ENCODE measurements around the gene JAML.

Gene JAML

GRCh38 chr11:118215262-118215661 lies 9.5 kb downstream of the JAML start:
- DNase-seq: no peak

- DNase-seq: no peak
These were observed 10.4 kb downstream of the JAML start for GRCh38 chr11:118214210-118214914.

- DNase-seq: no peak
These were observed 11.0 kb downstream of the JAML start for GRCh38 chr11:118213781-118214180.

GRCh38 chr11:118213201-118213600 lies 11.6 kb downstream of the JAML start:
- DNase-seq: no peak

- DNase-seq: no peak
These were observed 12.0 kb downstream of the JAML start for GRCh38 chr11:118212781-118213191.

GRCh38 chr11:118212131-118212725 lies 12.6 kb downstream of the JAML start:
- DNase-seq: no peak

- no peak for DNase-seq
These were observed 13.8 kb downstream of the JAML start for GRCh38 chr11:118211006-118211405.

GRCh38 chr11:118210323-118210722 lies 14.5 kb downstream of the JAML start:
- DNase-seq: no peak

GRCh38 chr11:118209033-118209432 lies 15.8 kb downstream of the JAML start:
- no peak for DNase-seq

- no peak for DNase-seq
These were observed 17.7 kb downstream of the JAML start for GRCh38 chr11:118207079-118207478.

GRCh38 chr11:118206391-118207031 lies 18.3 kb downstream of the JAML start:
- no peak for DNase-seq

- DNase-seq: no peak
These were observed 19.0 kb downstream of the JAML start for GRCh38 chr11:118205606-118206378.

GRCh38 chr11:118202599-118203422 lies 22.0 kb downstream of the JAML start:
- no peak for DNase-seq

- no peak for DNase-seq
These were observed 22.8 kb downstream of the JAML start for GRCh38 chr11:118201966-118202365.

GRCh38 chr11:118200901-118201680 lies 23.7 kb downstream of the JAML start:
- no peak for DNase-seq

GRCh38 chr11:118200497-118200896 lies 24.3 kb downstream of the JAML start:
- no peak for DNase-seq

- no peak for DNase-seq
These were observed 25.7 kb downstream of the JAML start for GRCh38 chr11:118199135-118199534.

- no peak for DNase-seq
These were observed 26.4 kb downstream of the JAML start for GRCh38 chr11:118198370-118198769.

- peak; percentile 32 for DNase-seq
These were observed 29.8 kb downstream of the JAML start for GRCh38 chr11:118194835-118195627.

- DNase-seq: no peak
These were observed 30.8 kb downstream of the JAML start for GRCh38 chr11:118193910-118194566.

All from DMS153 (cell line).